ENCODE measurements around the gene HTATIP2.
"Not testable (repeated sequence)": the region's sequence is repeated elsewhere in the genome, so short reads cannot be mapped to it uniquely, and the experiment has no call there.

The HTATIP2 gene

GRCh38 chr11:20363500-20364340 is at the start of gene HTATIP2:
Gene HTATIP2, plus strand, starts transcription at chr11:20363714. Its CDS starts 524 bp downstream, at chr11:20364238.
- peak; percentile 67 for DNase-seq

- DNase-seq: no peak
These were observed 47.7 kb upstream of the HTATIP2 start for GRCh38 chr11:20315800-20316199.

DNA sequence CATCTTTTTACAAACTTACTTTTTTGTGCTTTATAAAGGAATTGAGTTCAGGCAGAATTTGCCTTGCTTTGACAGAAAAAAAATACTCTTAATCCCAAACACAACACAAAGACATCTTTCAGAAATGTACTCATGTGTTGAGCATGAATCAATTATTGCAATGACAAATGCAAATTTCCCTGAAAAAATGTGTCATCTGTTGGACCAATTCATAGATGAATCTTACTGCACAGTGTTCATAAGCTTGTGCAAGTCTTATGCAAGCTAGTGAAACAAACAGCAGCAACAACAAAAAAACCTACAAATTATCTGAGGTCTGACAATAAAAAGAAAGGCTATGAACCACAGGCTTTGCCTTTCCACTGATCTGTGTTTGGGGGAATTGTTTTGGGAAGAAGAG is 42.3 kb upstream of the HTATIP2 start:
- no peak for DNase-seq

DNA sequence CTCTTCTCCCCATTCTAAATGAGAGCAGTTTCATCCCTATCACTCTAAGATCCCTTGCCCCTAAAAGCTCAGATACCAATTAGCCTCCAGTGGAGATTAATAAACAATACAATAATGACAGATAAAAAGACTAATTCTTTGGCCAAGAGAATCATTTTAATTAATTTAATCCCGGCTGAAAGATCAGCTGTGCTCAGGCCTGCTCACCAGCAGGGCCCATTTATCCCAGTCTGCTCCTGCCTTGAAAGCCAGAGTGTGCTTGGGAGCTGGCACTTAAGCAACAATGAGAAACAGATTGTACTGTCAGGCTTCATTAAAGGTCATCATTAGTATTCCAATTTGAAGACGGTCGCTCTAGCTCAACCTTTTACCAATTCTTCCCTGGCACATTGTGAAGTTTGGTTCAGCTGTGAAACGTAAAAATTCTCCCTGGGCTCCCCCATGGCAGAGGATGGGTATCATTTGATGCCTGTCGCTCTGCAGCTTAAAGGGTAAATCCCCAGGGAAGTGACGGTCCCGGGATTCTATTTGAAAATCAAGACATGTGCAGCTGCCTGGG is 36.1 kb upstream of the HTATIP2 start:
- no peak for DNase-seq

- DNase-seq: no peak
These were observed 27.5 kb upstream of the HTATIP2 start for GRCh38 chr11:20336056-20336455.

- DNase-seq: no peak
These were observed 25.9 kb upstream of the HTATIP2 start for GRCh38 chr11:20337526-20338154.

DNA sequence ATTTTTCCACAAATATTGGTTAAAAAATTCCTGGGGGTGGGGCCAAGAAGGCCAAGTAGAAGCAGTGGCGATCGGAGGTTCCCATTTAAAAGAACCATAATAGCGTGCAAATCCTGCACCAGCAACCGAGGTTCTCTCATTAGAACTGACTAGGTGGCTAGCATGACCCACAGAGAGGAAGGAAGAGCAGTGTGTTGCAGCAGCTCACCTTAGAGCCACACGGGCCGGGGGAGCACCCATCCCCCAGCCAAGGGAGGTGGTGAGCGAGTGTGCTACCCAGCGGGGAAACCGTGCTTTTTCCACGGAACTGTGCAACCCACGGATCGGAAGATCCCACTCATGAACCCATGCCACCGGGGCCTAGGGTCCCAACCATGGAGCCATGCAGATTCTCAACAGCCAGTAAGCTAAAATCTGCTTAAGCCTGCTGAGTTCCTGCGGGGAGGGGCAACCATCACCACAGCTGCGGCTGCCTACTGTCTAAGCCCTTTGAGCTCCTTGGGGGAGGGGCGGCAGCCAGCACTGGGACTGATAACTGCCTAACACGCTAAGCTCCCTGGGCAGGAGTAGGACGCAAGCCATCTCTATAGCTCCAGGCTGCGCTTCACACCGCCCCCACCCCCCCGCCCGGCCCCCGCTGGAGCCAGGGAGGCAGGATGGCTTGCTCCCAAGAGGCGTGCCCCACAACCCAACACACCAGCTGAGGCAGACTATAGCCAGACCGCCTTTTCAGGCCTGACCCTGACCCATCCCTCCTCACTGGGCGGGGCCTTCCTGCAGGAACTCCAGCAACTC is 21.0 kb upstream of the HTATIP2 start:
- no peak for DNase-seq

GRCh38 chr11:20351136-20351535 is 12.4 kb upstream of the HTATIP2 start:
- DNase-seq: no peak

DNA sequence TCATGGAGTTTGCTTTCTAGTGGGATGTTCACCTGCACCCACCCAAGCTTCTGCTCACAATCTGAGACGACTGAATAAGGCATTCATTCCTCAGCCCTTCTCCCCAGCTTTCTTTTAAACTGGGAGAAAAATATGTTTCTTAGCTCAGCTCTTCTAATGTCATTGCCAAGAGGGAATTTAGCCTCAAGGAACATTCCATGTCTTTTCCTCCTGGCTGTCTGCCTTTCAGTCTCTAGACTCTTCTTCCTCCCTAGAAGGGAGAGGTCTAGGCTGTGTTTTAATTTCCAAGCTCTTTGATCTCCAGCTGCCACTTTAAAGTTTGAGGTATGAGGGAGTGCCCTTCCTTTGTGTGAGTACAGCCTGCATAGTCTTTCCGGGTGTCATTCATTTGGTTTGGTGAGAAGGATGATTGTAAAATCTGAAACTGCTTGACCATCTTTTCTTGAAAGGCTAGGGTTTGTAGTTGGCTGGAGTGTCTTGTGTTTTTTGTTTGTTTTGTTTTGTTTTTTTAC is 11.7 kb upstream of the HTATIP2 start:
- no peak for DNase-seq

- no peak for DNase-seq
These were observed 9.6 kb upstream of the HTATIP2 start for GRCh38 chr11:20353829-20354434.

GRCh38 chr11:20355221-20356219 is 8.0 kb upstream of the HTATIP2 start:
- DNase-seq: no peak

GRCh38 chr11:20357150-20357549 is 6.4 kb upstream of the HTATIP2 start:
- DNase-seq: no peak

- DNase-seq: no peak
These were observed 2.9 kb upstream of the HTATIP2 start for GRCh38 chr11:20360650-20361049.

DNA sequence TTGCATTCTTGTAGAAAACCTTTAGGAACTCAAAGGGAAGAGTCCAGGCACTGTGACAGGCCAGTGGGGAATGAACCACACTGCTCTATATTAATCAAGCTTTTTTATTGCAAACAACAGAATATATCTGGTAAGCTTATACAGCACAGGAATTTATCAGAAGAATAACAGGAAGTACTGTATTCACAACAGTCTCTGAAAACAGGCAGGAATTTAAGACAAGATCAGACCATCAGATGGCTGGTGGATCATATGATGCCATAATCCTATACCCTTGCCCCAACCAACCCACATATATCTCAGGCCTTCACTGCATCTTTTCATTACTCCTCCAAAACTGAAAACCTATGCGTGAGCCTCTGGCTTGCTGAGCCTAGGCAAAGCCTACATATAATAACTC is 1.0 kb upstream of the HTATIP2 start:
- no peak for DNase-seq

- DNase-seq: no peak
These were observed 390 bp upstream of the HTATIP2 start for GRCh38 chr11:20363149-20363499.

- DNase-seq: no peak
These were observed 853 bp downstream of the HTATIP2 start for GRCh38 chr11:20364341-20364792.

DNA sequence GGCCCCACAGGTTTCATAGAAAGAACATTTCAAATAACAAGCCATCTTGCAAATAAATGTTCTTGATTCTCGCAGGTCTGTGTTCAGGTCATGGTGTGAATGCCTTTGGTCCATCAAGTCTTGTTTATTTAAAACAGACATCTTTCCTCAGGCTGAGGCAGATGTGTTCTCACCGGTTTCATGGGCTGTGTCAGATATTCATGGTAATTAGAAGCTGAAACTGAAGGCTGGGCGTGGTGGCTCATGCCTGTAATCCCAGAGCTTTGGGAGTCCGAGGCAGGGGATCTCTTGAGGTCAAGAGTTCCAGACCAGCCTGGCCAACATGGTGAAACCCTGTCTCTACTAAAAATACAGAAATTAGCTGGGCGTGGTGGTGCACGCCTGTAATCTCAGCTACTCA is 2.0 kb downstream of the HTATIP2 start:
- not testable (repeated sequence) for DNase-seq

DNA sequence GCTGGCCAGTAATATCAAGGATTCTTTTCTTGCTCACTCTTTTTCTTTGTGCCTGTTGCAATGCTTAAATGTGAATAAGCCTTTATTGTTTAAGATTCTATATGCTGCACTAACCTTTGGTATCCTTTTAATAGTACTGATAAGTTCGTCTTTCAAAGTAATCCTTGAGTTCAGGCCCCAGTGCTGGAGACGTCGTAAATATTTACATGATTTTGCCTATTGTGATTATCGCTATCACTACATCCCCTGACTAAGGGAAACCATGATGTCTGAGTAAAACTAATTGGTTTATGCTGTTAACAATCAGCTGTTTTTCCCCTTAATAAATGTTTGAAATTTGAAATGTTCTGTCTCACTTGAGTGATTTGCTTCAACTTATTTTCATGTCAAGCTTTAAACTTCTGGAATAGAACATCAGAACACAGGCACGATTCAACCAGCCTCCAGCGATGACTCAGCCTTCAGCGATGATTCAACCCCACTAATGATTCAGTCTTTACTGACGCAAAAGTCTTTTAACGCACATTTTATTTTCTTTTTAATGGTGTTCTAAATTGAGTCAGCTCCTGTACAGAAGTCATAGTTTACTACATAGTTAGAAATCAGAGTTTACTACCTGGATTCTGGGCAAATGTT is 3.9 kb downstream of the HTATIP2 start:
- peak; percentile 62 for DNase-seq

- DNase-seq: no peak
These were observed 4.9 kb downstream of the HTATIP2 start for GRCh38 chr11:20368438-20368837.

- no peak for DNase-seq
These were observed 6.3 kb downstream of the HTATIP2 start for GRCh38 chr11:20369826-20370225.
